Liver (tissue), 9 donors: ENCODE measurements around the gene C2CD5. TPM values are rescaled to one million over a fixed set of nuclear protein-coding genes. Genes with fewer than 3 reads are reported as not detected.

Source experiments
- DNase-seq: peaks from one replicate; pipeline ENCODE4 v3.0.0-alpha.2; 2017; ENCODE audit warnings: low spot score
- H3K27ac ChIP-seq, 2 donors: one replicate each; pipeline ENCODE4 v1.7.0; 2013; ENCODE audit warnings: inconsistent platforms in 2 of 2, low read length in 2 of 2, control low read depth in 1 of 2, low read depth in 1 of 2, mild to moderate bottlenecking in 1 of 2
- H3K27me3 ChIP-seq, 4 donors: one replicate each; pipeline versions ENCODE4 v1.6.1 to v1.7.0; 2013; ENCODE audit warnings: low read length in 3 of 4, inconsistent platforms in 1 of 4, mild to moderate bottlenecking in 1 of 4, moderate library complexity in 1 of 4; ENCODE audit not compliant: control insufficient read depth in 4 of 4, insufficient read depth in 4 of 4
- H3K36me3 ChIP-seq, 4 donors: one replicate each; pipeline versions ENCODE4 v1.6.1 to v1.7.0; 2013; ENCODE audit warnings: low read length in 3 of 4, mild to moderate bottlenecking in 3 of 4, low read depth in 1 of 4, moderate library complexity in 1 of 4; ENCODE audit not compliant: control insufficient read depth in 4 of 4, insufficient read depth in 3 of 4
- H3K4me1 ChIP-seq, 4 donors: one replicate each; pipeline versions ENCODE4 v1.6.1 to v1.7.0; 2013; ENCODE audit warnings: low read length in 3 of 4, mild to moderate bottlenecking in 3 of 4, moderate library complexity in 1 of 4; ENCODE audit not compliant: control insufficient read depth in 4 of 4, insufficient read depth in 4 of 4
- H3K4me3 ChIP-seq, 3 donors: one replicate each; pipeline versions ENCODE4 v1.6.1 to v1.7.0; 2013; ENCODE audit warnings: low read length in 3 of 3, control low read depth in 1 of 3, low read depth in 1 of 3, mild to moderate bottlenecking in 1 of 3
- H3K9ac ChIP-seq, 2 donors: one replicate each; pipeline ENCODE4 v1.7.0; 2013; ENCODE audit warnings: low read length in 2 of 2, mild to moderate bottlenecking in 2 of 2, moderate library complexity in 2 of 2, control low read depth in 1 of 2, low read depth in 1 of 2
- H3K9me3 ChIP-seq, 4 donors: one replicate each; pipeline versions ENCODE4 v1.6.1 to v1.7.0; 2013; ENCODE audit warnings: low read length in 3 of 4; ENCODE audit not compliant: control insufficient read depth in 4 of 4
- CTCF ChIP-seq: fragments of 150-350 bp; IDR thresholded peaks from 2 replicates; pipeline ENCODE4 v1.5.1; 2017; ENCODE audit warnings: improper control_type of control experiment, low read depth, low read length; ENCODE audit not compliant: missing input control
- EGR1 ChIP-seq, 2 donors: IDR thresholded peaks; 2 replicates each; pipeline ENCODE4 v1.6.1; 2016 to 2018; ENCODE audit warnings: antibody characterized with exemption in 2 of 2, low read depth in 2 of 2
- FOXA1 ChIP-seq: IDR thresholded peaks from 2 replicates; pipeline ENCODE4 v1.6.1; 2016; ENCODE audit warnings: antibody characterized with exemption
- FOXA2 ChIP-seq: IDR thresholded peaks from 2 replicates; pipeline ENCODE4 v1.6.1; 2016; ENCODE audit warnings: antibody characterized with exemption
- GABPA ChIP-seq, 2 donors: IDR thresholded peaks in 1 of 2; conservative IDR thresholded peaks in 1 of 2; 2 replicates each; pipeline ENCODE4 v1.6.1; 2016; ENCODE audit warnings: antibody characterized with exemption in 2 of 2, mild to moderate bottlenecking in 1 of 2, moderate library complexity in 1 of 2
- HNF4A ChIP-seq, 2 donors: conservative IDR thresholded peaks; 2 replicates each; pipeline ENCODE4 v1.6.1; 2016; ENCODE audit warnings: antibody characterized with exemption in 2 of 2, mild to moderate bottlenecking in 2 of 2
- HNF4G ChIP-seq: IDR thresholded peaks from 2 replicates; pipeline ENCODE4 v1.6.1; 2016; ENCODE audit warnings: antibody characterized with exemption
- JUND ChIP-seq, 2 donors: IDR thresholded peaks; 2 replicates each; pipeline ENCODE4 v1.6.1; 2016; ENCODE audit warnings: antibody characterized with exemption in 2 of 2
- RAD21 ChIP-seq, 2 donors: IDR thresholded peaks; 2 replicates each; pipeline ENCODE4 v1.6.1; 2016; ENCODE audit warnings: antibody characterized with exemption in 2 of 2, mild to moderate bottlenecking in 2 of 2
- REST ChIP-seq: IDR thresholded peaks from 2 replicates; pipeline ENCODE4 v1.6.1; 2016; ENCODE audit warnings: antibody characterized with exemption, mild to moderate bottlenecking
- RXRA ChIP-seq, 2 donors: IDR thresholded peaks; 2 replicates each; pipeline ENCODE4 v1.6.1; 2017 to 2018; ENCODE audit warnings: antibody characterized with exemption in 2 of 2, mild to moderate bottlenecking in 1 of 2
- TAF1 ChIP-seq: conservative IDR thresholded peaks from 2 replicates; pipeline ENCODE4 v1.6.1; 2016; ENCODE audit warnings: antibody characterized with exemption, mild to moderate bottlenecking
- ZBTB33 ChIP-seq: IDR thresholded peaks from 2 replicates; pipeline ENCODE4 v1.6.1; 2016; ENCODE audit warnings: antibody characterized with exemption
- WGBS: extraction: QIAGEN DNeasy Blood & Tissue Kit; methylation state at CpG from one replicate; pipeline ENCODE4 v1.1.7; 2013; 5-methylcytosine and 5-hydroxymethylcytosine counted together
- polyA plus RNA-seq, 2 donors: library from polyadenylated mRNA; stranded (reverse) in 1 of 2; unstranded in 1 of 2; fragments of 200-250 nt in 1 of 2; fragments of >200 nt in 1 of 2; fragmentation: Nextera tagmentation in 1 of 2; extraction: Ambion mirVana in 1 of 2; gene quantifications; one replicate each; pipeline versions ENCODE4 v1.2.1 to v1.2.3, GENCODE V29; 2013 to 2015
- total RNA-seq, 2 donors: library from RNA; depleted of rRNA; stranded (reverse); fragments of >200 nt; gene quantifications; one replicate each; pipeline ENCODE4 v1.2.3, GENCODE V29; 2014
- donor health status: healthy.
- donor health status: healthy.
- donor health status: healthy.
- donor health status: healthy.
- donor health status: healthy.

Gene C2CD5
- total and polyA plus RNA-seq, 4 donors, result 5.8 to 25.0 (median 13.2) TPM

GRCh38 chr12:22476133-22476532, 68.2 kb downstream of the C2CD5 start:
- Histone ChIP-seq H3K9me3 (no peaks in the 10 kb centered on the region), H3K4me3 (no peak overlapping the region), H3K4me1 (no peaks in the 10 kb centered on the region), H3K27ac (no peak overlapping the region), H3K9ac (no peak overlapping the region), H3K27me3 (no peaks in the 10 kb centered on the region), H3K36me3 (peaks cover 0 to 9% (median 6%) of the 10 kb centered on the region in 4 donors)
- TF ChIP-seq EGR1 (IDR thresholded peaks at IDR 0.05; ENCODE audit: low read depth in 2 of 2) (no peak), REST (no peak), GABPA (IDR thresholded peaks at IDR 0.05 in 1 of 2, conservative IDR thresholded peaks at IDR 0.05 in 1 of 2) (no peak), FOXA2 (no peak), FOXA1 (no peak), HNF4A (conservative IDR thresholded peaks at IDR 0.05) (no peak), TAF1 (no peak)
- no peak for DNase-seq

GRCh38 chr12:22474970-22475720, 69.2 kb downstream of the C2CD5 start:
- Histone ChIP-seq H3K4me1 (no peaks in the 10 kb centered on the region), H3K36me3 (peaks cover 0 to 16% (median 8%) of the 10 kb centered on the region in 4 donors), H3K27me3 (no peaks in the 10 kb centered on the region), H3K9ac (no peak overlapping the region), H3K27ac (no peak overlapping the region), H3K4me3 (no peak overlapping the region), H3K9me3 (no peaks in the 10 kb centered on the region)
- TF ChIP-seq HNF4A (conservative IDR thresholded peaks at IDR 0.05) (no peak), FOXA2 (no peak), TAF1 (no peak), RAD21 (IDR thresholded peaks at IDR 0.05) (no peak), RXRA (IDR thresholded peaks at IDR 0.05) (no peak), CTCF (no peak), HNF4G (no peak), JUND (IDR thresholded peaks at IDR 0.05) (no peak), ZBTB33 (no peak)
- 94% methylated on average over 5 of the region's 5 CpGs for WGBS
- no peak for DNase-seq
